Left lobe of liver (tissue), 1 donor: ENCODE measurements around the gene CISTR. TPM values are rescaled to one million over a fixed set of nuclear protein-coding genes. Genes with fewer than 3 reads are reported as not detected.

Experiments used
- total RNA-seq: library from RNA; stranded (reverse); gene quantifications from one replicate; pipeline ENCODE4 v1.2.1, GENCODE V29; 2021
- donor health status: DM: no; HTN: yes; CAD: no.

Gene CISTR
- total RNA-seq, 1 donor from 2014 or later: not detected

Other genes starting within 250 kb of the CISTR start
- not detected for gene NPFF, start 244.5 kb downstream of the CISTR start, total RNA-seq
- 18.1 TPM for gene ATF7, start 125.6 kb downstream of the CISTR start, total RNA-seq
- gene ATP5MC2, start 75.9 kb downstream of the CISTR start, total RNA-seq: 118 TPM
- 43.8 TPM for gene CALCOCO1, start 24.5 kb downstream of the CISTR start, total RNA-seq
- not detected for gene HOXC13, start 186.9 kb upstream of the CISTR start, total RNA-seq
- gene HOXC12, start 202.9 kb upstream of the CISTR start, total RNA-seq: not detected
- not detected for gene HOXC11, start 221.1 kb upstream of the CISTR start, total RNA-seq
- not detected for gene HOTAIR, start 223.0 kb upstream of the CISTR start, total RNA-seq
- gene HOXC10, start 233.2 kb upstream of the CISTR start, total RNA-seq: 0.33 TPM
- gene HOXC9, start 248.2 kb upstream of the CISTR start, total RNA-seq: not detected